Transverse colon (tissue), 4 donors: Measurements from ENCODE around the gene MPEG1.

Experiments used
- CTCF ChIP-seq, 5 experiments: fragments of 200-600 bp in 3 of 5; fragments of 450-650 bp in 2 of 5; sonication (generic) in 3 of 5; IDR thresholded peaks; 1 replicate in 2 of 5; 2 replicates in 3 of 5; pipeline ENCODE4 v1.5.1; 2016 to 2017; ENCODE audit warnings: antibody characterized with exemption in 5 of 5, inconsistent platforms in 3 of 5, mild to moderate bottlenecking in 2 of 5, moderate library complexity in 1 of 5
- EP300 ChIP-seq: sonication (generic); formaldehyde crosslinking; IDR thresholded peaks from one replicate; pipeline ENCODE4 v1.6.1; 2017; ENCODE audit warnings: antibody characterized with exemption, low read depth
- POLR2A ChIP-seq: fragments of 450-650 bp; IDR thresholded peaks from one replicate; pipeline ENCODE4 v1.6.1; 2016; ENCODE audit warnings: antibody characterized with exemption, mild to moderate bottlenecking, moderate library complexity
- POLR2AphosphoS5 ChIP-seq, 3 donors: sonication (generic); formaldehyde crosslinking; IDR thresholded peaks; one replicate each; pipeline ENCODE4 v1.6.1; 2016; ENCODE audit warnings: antibody characterized with exemption in 3 of 3

DNA sequence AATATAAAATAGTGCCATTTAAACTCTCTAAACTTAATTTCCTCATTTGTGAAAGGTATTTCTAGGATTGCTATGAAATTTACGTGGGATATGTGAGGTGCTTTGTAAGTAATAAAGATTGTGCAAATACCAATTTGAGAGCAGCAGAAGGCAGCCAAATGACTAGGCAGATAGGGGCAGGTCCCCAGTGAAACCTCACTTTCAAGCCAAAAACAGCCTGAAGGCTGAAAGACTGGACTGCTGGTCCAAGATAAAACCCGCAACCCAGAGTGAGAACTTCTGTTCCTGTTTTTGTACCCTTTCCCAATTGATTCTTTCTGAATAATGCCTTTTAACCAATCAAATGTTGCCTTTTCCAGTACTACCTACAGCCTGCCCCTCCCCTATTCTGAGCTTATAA, 33.6 kb downstream of the MPEG1 start:
- TF ChIP-seq POLR2A = no peak
- TF ChIP-seq EP300 = no peak
- no peak for TF ChIP-seq CTCF (IDR thresholded peaks at IDR 0.05)
- TF ChIP-seq POLR2AphosphoS5 (IDR thresholded peaks at IDR 0.05) = no peak
